ENCODE measurements around the gene RAB20. TPM values are rescaled to one million over a fixed set of nuclear protein-coding genes. Genes with fewer than 3 reads are reported as not detected.
"Not testable (repeated sequence)": the region's sequence is repeated elsewhere in the genome, so short reads cannot be mapped to it uniquely, and the experiment has no call there.

The RAB20 gene, protein sequence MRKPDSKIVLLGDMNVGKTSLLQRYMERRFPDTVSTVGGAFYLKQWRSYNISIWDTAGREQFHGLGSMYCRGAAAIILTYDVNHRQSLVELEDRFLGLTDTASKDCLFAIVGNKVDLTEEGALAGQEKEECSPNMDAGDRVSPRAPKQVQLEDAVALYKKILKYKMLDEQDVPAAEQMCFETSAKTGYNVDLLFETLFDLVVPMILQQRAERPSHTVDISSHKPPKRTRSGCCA
- total RNA-seq, result 6.6 TPM

DNA sequence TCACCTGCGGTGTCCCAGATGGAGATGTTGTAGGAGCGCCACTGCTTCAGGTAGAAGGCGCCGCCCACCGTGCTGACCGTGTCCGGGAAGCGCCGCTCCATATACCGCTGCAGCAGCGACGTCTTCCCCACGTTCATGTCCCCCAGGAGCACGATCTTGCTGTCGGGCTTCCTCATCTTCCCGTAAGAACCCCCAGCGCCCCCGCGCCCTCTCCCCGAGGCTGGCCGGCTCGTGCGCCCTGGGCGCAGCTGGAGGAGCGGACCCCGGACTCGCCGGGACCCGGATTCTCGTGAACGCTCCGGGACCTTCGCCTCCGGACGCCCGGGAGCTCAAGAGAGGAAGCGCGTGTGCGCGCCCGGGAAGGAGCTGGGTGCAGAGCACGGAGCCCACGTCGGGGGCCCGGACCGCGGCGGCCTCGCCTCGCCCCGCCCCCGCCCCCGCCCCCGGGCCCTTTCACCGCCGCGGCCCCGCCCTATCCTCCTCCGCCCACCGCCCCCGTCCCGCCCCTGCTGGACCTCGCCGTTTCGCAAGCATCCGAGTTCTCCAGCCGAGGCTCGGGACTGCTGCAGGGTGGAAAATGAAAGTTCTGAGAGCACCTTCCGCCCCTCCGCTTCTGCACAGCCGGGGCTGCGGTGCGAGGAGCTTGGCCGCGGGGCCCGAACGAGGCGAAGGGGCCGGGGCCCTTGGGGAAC is at the start of gene RAB20:
Gene RAB20 (minus strand): TSS at position 379 of the 692 bp plus-strand sequence. CDS start 203 bp downstream, at position 176.
- peak; percentile 88 for DNase-seq

GRCh38 chr13:110610955-110611595 is 49.6 kb upstream of the RAB20 start:
- DNase-seq, result no peak

DNA sequence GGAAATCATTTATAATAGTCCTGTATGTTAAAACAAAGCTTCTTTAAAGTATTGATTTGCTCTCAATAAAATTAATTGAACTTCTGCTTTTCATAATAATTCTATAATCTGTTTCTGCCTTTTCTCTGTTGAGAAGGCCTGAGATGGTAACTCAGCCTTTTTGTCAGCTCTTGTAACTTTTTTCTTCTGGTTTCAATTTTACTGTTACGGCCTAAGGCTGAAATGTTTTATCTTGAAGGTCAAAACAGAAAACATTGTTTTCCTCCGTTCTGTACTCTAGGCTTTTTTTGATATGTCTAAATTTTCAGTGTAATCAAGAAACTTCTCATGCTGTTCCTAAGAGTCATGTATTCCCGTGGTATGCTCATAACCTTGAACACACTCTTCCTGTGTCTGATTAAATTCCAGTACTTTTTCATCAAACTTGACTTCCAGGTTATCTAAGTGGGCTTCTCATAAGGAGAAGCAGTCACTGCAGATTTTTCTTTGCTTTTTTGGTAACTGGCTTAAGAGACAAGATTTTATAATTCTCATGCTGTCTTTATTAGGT is 46.2 kb upstream of the RAB20 start:
- no peak for DNase-seq

DNA sequence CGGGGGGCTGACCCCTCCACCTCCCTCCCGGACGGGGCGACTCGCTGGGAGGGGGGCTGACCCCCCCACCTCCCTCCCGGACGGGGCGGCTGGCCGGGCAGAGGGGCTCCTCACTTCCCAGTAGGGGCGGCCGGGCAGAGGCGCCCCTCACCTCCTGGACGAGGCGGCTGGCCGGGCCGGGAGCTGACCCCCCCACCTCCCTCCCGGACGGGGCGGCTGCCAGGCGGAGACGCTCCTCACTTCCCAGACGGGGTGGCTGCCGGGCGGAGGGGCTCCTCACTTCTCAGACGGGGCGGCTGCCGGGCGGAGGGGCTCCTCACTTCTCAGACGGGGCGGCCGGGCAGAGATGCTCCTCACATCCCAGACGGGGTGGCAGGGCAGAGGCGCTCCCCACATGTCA is 44.8 kb upstream of the RAB20 start:
- DNase-seq, result not testable (repeated sequence)

- no peak for DNase-seq
Observed at GRCh38 chr13:110605132-110605531, 43.6 kb upstream of the RAB20 start.

DNA sequence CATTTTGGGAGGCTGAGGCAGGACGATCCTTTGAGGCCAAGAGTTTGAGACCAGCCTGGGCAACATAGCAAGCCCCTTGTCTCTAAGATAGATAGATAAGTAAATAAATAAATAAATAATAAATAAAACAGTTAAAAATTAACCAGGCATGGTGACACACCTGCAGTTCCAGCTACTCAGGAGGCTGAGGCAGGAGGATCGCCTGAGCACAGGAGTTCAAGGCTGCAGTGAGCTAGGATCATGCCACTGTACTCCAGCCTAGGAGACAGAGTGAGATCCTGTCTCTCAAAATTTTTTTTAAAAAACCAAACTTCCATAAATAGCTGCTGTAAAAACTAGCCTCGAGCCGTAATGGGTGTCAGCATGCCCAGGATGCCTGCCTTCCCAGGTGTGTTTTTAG is 39.5 kb upstream of the RAB20 start:
- no peak for DNase-seq

DNA sequence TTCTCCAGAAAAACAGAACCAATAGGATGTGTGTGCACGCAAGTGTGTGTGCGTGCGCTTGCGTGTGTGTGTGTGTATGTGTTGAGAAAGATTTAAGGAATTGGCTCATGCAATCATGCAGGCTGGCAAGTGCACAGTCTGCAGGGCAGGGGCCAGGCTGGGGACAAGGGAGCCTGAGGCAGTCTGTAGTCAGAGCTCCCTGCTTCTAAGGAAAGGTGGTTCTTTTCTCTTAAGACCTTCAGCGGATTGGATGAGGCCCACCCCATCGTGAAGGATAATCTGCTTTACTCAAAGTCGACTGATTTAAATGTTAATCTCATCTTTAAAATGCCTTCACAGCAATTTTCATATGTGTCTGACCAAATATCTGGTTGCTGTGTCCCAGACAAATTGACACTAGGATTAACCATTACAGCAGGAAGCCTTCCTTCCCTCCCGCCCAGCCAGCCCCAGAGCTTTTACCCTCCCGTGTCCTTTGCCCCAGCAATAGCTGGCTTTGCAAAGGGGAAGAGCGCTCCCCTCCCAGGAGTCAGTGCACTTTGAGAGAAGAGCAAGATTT is 38.8 kb upstream of the RAB20 start:
- no peak for DNase-seq

- DNase-seq, result no peak
Observed at GRCh38 chr13:110597041-110597689, 35.6 kb upstream of the RAB20 start.

- DNase-seq, result peak; percentile 79
Observed at GRCh38 chr13:110593430-110594130, 32.1 kb upstream of the RAB20 start.

- DNase-seq, result no peak
Observed at GRCh38 chr13:110592665-110593064, 31.1 kb upstream of the RAB20 start.

DNA sequence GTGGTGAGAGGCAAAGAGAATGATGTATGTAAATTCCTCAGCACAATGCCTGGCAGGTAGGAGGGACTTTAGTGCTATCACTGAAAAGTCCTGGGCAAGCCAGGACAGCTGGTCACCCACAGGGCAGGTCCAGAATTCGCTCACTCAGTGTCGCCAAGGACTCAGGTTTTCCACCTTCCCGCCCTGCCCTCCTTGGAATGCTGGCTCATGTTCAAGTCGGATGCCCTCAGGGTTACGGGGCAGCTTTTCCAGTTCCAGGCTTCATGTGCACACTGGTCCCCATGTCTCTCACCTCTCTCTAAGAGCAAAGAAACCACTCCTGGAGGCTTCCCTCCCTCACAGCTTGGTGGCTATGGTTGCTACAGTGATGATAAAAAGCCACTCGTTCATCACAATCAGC is 29.1 kb upstream of the RAB20 start:
- peak; percentile 31 for DNase-seq

DNA sequence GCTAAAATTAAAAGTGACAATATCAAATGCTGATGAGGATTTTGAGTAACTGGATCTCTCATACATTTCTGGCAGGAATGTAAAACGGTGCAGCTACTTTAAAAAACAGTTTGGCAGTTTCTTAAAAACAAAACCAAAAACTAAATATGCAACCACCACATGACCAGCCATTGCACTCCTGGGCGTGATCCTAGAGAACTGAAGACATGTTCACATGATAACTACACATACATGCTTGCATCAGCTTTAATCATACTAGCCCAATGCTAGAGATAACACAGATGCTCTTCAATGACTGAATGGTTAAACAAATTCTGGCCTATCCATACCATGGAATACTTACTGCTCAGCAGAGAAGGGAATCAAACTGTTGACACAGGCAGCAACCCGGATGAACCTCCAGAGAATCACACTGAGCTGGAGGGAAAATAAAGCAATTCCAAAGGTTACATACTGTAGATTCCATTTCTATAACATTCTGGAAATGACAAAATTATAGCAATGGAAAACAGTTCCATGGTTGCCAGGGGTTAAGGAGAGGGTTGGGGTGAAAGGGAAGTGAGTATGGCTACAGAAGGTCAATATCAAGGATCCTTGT is 28.4 kb upstream of the RAB20 start:
- DNase-seq, result no peak

GRCh38 chr13:110583178-110583865 is 21.8 kb upstream of the RAB20 start:
- DNase-seq, result no peak

- DNase-seq, result no peak
Observed at GRCh38 chr13:110582421-110582954, 21.0 kb upstream of the RAB20 start.

DNA sequence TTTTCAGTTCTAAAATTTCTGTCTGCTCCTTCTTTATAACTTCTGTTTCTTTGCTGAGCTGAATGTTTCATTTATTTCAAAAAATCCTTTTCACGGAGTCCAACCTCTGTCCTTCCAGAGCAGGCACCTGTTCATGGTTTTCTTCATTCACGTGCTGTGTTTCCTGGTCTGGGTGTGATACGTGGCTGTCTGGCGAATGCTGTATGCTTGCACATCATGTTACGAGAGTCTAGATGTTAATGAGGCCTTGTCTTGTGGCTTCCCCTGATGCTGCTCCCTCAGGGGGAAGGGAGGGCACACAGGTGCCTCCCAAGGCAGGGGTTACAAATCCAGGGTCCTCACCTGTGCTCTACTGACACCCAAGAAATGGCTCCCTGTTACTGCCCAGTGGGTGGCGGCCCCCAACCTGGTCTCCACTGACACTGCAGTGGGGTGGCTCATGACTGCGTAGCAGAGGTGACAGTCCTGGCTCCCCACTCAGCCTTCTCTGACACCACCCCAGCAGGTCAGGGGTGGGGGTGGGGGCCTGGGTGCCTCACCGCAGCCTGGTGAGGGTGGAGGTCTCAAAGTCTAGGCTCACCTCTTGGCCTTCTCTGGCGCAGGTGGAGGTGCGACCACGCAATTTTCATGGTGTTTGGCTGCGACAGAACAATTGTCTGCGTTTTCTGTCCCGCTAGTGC is 20.1 kb upstream of the RAB20 start:
- DNase-seq, result no peak

GRCh38 chr13:110580800-110581199 is 19.3 kb upstream of the RAB20 start:
- no peak for DNase-seq

DNA sequence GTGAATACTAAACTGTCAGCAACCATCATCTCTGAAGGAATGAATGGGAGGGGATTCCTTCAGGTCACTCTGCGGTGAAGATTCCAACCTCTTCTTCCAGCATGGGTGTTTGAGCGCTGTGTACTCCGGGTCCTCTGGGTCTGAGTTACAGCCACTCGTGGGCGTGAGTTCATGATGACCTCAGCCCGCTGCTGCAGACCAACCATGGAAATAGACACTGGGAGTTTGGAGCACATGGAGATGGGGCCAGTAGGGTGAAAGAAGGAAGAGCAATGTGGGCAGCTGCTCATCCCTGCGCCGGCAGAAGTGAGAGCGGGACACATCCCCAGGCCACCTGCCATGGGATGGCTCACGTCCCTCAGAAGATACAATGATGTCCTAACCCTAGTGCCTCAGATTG is 16.8 kb upstream of the RAB20 start:
- no peak for DNase-seq

GRCh38 chr13:110576736-110577476 is 15.4 kb upstream of the RAB20 start:
- DNase-seq, result no peak

GRCh38 chr13:110576070-110576394 is 14.5 kb upstream of the RAB20 start:
- DNase-seq, result no peak

Measured in tongue (tissue), 2 donors.